Activated T-cell treated with anti-CD3 and anti-CD28 coated beads for 4 hours (primary cell): ENCODE measurements around the gene KRT6A.
"Not testable (repeated sequence)": the region's sequence is repeated elsewhere in the genome, so short reads cannot be mapped to it uniquely, and the experiment has no call there.

Source experiments
- DNase-seq: peaks from one replicate; pipeline ENCODE4 v3.0.0-alpha.2; 2020

Gene KRT6A

GRCh38 chr12:52524241-52524897 lies 31.3 kb upstream of the KRT6A start:
- DNase-seq: no peak

- DNase-seq: no peak
Observed at GRCh38 chr12:52523824-52524223, 30.8 kb upstream of the KRT6A start.

GRCh38 chr12:52522346-52523011 lies 29.4 kb upstream of the KRT6A start:
- no peak for DNase-seq

GRCh38 chr12:52521568-52522266 lies 28.7 kb upstream of the KRT6A start:
- DNase-seq: no peak

GRCh38 chr12:52521175-52521567 lies 28.1 kb upstream of the KRT6A start:
- no peak for DNase-seq

GRCh38 chr12:52519826-52520662 lies 27.0 kb upstream of the KRT6A start, which contains the start of gene KRT5:
Gene KRT5 (minus strand): TSS chr12:52520394. CDS start chr12:52520296, 98 bp downstream.
- DNase-seq: no peak

- no peak for DNase-seq
Observed at GRCh38 chr12:52519387-52519703, 26.3 kb upstream of the KRT6A start.

- DNase-seq: no peak
Observed at GRCh38 chr12:52518574-52519386, 25.7 kb upstream of the KRT6A start.

- no peak for DNase-seq
Observed at GRCh38 chr12:52517888-52518287, 24.8 kb upstream of the KRT6A start.

- no peak for DNase-seq
Observed at GRCh38 chr12:52517005-52517835, 24.2 kb upstream of the KRT6A start.

- no peak for DNase-seq
Observed at GRCh38 chr12:52515927-52516831, 23.1 kb upstream of the KRT6A start.

GRCh38 chr12:52515319-52515646 lies 22.2 kb upstream of the KRT6A start:
- DNase-seq: no peak

GRCh38 chr12:52514471-52515318 lies 21.6 kb upstream of the KRT6A start:
- DNase-seq: no peak

- DNase-seq: no peak
Observed at GRCh38 chr12:52513736-52514135, 20.7 kb upstream of the KRT6A start.

GRCh38 chr12:52508211-52508610 lies 15.2 kb upstream of the KRT6A start:
- DNase-seq: no peak

- no peak for DNase-seq
Observed at GRCh38 chr12:52506858-52507715, 14.0 kb upstream of the KRT6A start.

- no peak for DNase-seq
Observed at GRCh38 chr12:52502877-52503276, 9.8 kb upstream of the KRT6A start.

- DNase-seq: no peak
Observed at GRCh38 chr12:52501490-52501889, 8.4 kb upstream of the KRT6A start.

GRCh38 chr12:52500574-52500973 lies 7.5 kb upstream of the KRT6A start:
- DNase-seq: not testable (repeated sequence)
